Stimulated activated naive CD8-positive, alpha-beta T cell treated with anti-CD3 and anti-CD28 coated beads, Interleukin-15, amount 100 ng/mL, for 72 hours (primary cell): ENCODE data around the gene SLC13A2.
A peak's percentile ranks its signal among the peaks of the same experiment; 100 is the strongest.
"Not testable (repeated sequence)": the region's sequence is repeated elsewhere in the genome, so short reads cannot be mapped to it uniquely, and the experiment has no call there.

ENCODE experiments used
- ATAC-seq: fragments of 150-1000 bp; cut with Tn5 transposase; 2 replicates; pipeline ENCODE4 v1.10.0; 2021; ENCODE audit warnings: mild to moderate bottlenecking, moderate library complexity
- DNase-seq, 2 donors: peaks; one replicate each; pipeline ENCODE4 v3.0.0; 2021 to 2022
- H3K27ac Mint-ChIP-seq, 2 donors: one replicate each; pipeline ENCODE4 v1.8.0; 2022; ENCODE audit warnings: mild to moderate bottlenecking in 2 of 2, mixed read lengths in 2 of 2, moderate library complexity in 2 of 2
- H3K27me3 Mint-ChIP-seq: one replicate; pipeline ENCODE4 v1.8.0; 2022; ENCODE audit warnings: mixed read lengths
- H3K4me1 Mint-ChIP-seq: one replicate; pipeline ENCODE4 v1.8.0; 2022; ENCODE audit warnings: mild to moderate bottlenecking, mixed read lengths
- H3K4me3 Mint-ChIP-seq, 2 donors: one replicate each; pipeline ENCODE4 v1.8.0; 2022; ENCODE audit warnings: mild to moderate bottlenecking in 2 of 2, mixed read lengths in 2 of 2, moderate library complexity in 1 of 2
- H3K9me3 Mint-ChIP-seq, 2 donors: one replicate each; pipeline ENCODE4 v1.8.0; 2022; ENCODE audit warnings: mixed read lengths in 2 of 2

Gene SLC13A2

GRCh38 chr17:28473542-28473941, at the start of gene SLC13A2:
TSS of gene SLC13A2 (plus strand) at chr17:28473644. CDS start at chr17:28473713, 69 bp downstream.
- H3K9me3 Mint-ChIP-seq = no peaks in the 10 kb centered on the region
- no peak for ATAC-seq
- H3K4me3 Mint-ChIP-seq = no peak within 1 kb of the TSS
- peaks cover 16% of the 10 kb centered on the region for H3K4me1 Mint-ChIP-seq
- peak in 1 of 2 donors; percentile 4 for DNase-seq
- no peak within 1 kb of the TSS for H3K27ac Mint-ChIP-seq
- no peaks in the 10 kb centered on the region for H3K27me3 Mint-ChIP-seq

- H3K9me3 Mint-ChIP-seq = no peaks in the 10 kb centered on the region
- H3K4me1 Mint-ChIP-seq = no peaks in the 10 kb centered on the region
- H3K27me3 Mint-ChIP-seq = no peaks in the 10 kb centered on the region
- no peak for ATAC-seq
- H3K27ac Mint-ChIP-seq = no peak overlapping the region
- no peak for DNase-seq
- no peak overlapping the region for H3K4me3 Mint-ChIP-seq
Observed at GRCh38 chr17:28425206-28425605, 48.2 kb upstream of the SLC13A2 start.

- no peak for DNase-seq
- no peaks in the 10 kb centered on the region for H3K9me3 Mint-ChIP-seq
- peaks cover 5% of the 10 kb centered on the region for H3K27me3 Mint-ChIP-seq
- H3K27ac Mint-ChIP-seq = no peak overlapping the region
- no peak for ATAC-seq
- H3K4me3 Mint-ChIP-seq = no peak overlapping the region
- no peaks in the 10 kb centered on the region for H3K4me1 Mint-ChIP-seq
Observed at GRCh38 chr17:28426081-28426519, 47.3 kb upstream of the SLC13A2 start.

GRCh38 chr17:28427371-28427770, 46.1 kb upstream of the SLC13A2 start:
- no peaks in the 10 kb centered on the region for H3K9me3 Mint-ChIP-seq
- no peak overlapping the region for H3K4me3 Mint-ChIP-seq
- no peak for ATAC-seq
- H3K27me3 Mint-ChIP-seq = peaks cover 14% of the 10 kb centered on the region
- no peak overlapping the region for H3K27ac Mint-ChIP-seq
- no peaks in the 10 kb centered on the region for H3K4me1 Mint-ChIP-seq
- no peak for DNase-seq

GRCh38 chr17:28427982-28428381, 45.5 kb upstream of the SLC13A2 start:
- not testable (repeated sequence) for H3K4me3 Mint-ChIP-seq, H3K27ac Mint-ChIP-seq, ATAC-seq, H3K9me3 Mint-ChIP-seq, DNase-seq, H3K4me1 Mint-ChIP-seq
- peaks cover 17% of the 10 kb centered on the region for H3K27me3 Mint-ChIP-seq

GRCh38 chr17:28433721-28434120, 39.7 kb upstream of the SLC13A2 start:
- peaks cover 38% of the 10 kb centered on the region for H3K27me3 Mint-ChIP-seq
- H3K4me3 Mint-ChIP-seq = no peak overlapping the region
- H3K27ac Mint-ChIP-seq = no peak overlapping the region
- no peaks in the 10 kb centered on the region for H3K4me1 Mint-ChIP-seq
- ATAC-seq = no peak
- no peaks in the 10 kb centered on the region for H3K9me3 Mint-ChIP-seq
- DNase-seq = no peak

GRCh38 chr17:28434326-28434725, 39.1 kb upstream of the SLC13A2 start:
- not testable (repeated sequence) for DNase-seq, H3K4me3 Mint-ChIP-seq
- H3K27ac Mint-ChIP-seq = peak overlapping the region in 1 of 2 donors; percentile 67

GRCh38 chr17:28443901-28444638, 29.4 kb upstream of the SLC13A2 start:
- no peaks in the 10 kb centered on the region for H3K4me1 Mint-ChIP-seq
- H3K27me3 Mint-ChIP-seq = peaks cover 27% of the 10 kb centered on the region
- H3K9me3 Mint-ChIP-seq = no peaks in the 10 kb centered on the region
- no peak overlapping the region for H3K4me3 Mint-ChIP-seq
- ATAC-seq = no peak
- no peak overlapping the region for H3K27ac Mint-ChIP-seq
- DNase-seq = no peak

More at GRCh38 chr17:28434326-28434725, 39.1 kb upstream of the SLC13A2 start:
- H3K9me3 Mint-ChIP-seq, H3K4me1 Mint-ChIP-seq, ATAC-seq: not testable (repeated sequence)
- H3K27me3 Mint-ChIP-seq = peaks cover 38% of the 10 kb centered on the region

- no peak overlapping the region for H3K4me3 Mint-ChIP-seq
- ATAC-seq = no peak
- H3K4me1 Mint-ChIP-seq = no peaks in the 10 kb centered on the region
- no peak for DNase-seq
- peaks cover 22% of the 10 kb centered on the region for H3K27me3 Mint-ChIP-seq
- no peaks in the 10 kb centered on the region for H3K9me3 Mint-ChIP-seq
- H3K27ac Mint-ChIP-seq = no peak overlapping the region
Observed at GRCh38 chr17:28446716-28447395, 26.6 kb upstream of the SLC13A2 start.

- DNase-seq = no peak
Observed at GRCh38 chr17:28447396-28447760, 26.1 kb upstream of the SLC13A2 start.

GRCh38 chr17:28449859-28450258, 23.6 kb upstream of the SLC13A2 start:
- H3K9me3 Mint-ChIP-seq = no peaks in the 10 kb centered on the region
- no peaks in the 10 kb centered on the region for H3K4me1 Mint-ChIP-seq

More at GRCh38 chr17:28447396-28447760, 26.1 kb upstream of the SLC13A2 start:
- H3K4me1 Mint-ChIP-seq = no peaks in the 10 kb centered on the region
- H3K27ac Mint-ChIP-seq = no peak overlapping the region
- H3K27me3 Mint-ChIP-seq = peaks cover 25% of the 10 kb centered on the region
- H3K4me3 Mint-ChIP-seq = no peak overlapping the region
- ATAC-seq = no peak
- no peaks in the 10 kb centered on the region for H3K9me3 Mint-ChIP-seq

GRCh38 chr17:28457890-28458289, 15.6 kb upstream of the SLC13A2 start:
- DNase-seq (no peak), ATAC-seq (no peak)
- no peak overlapping the region for H3K27ac Mint-ChIP-seq

More at GRCh38 chr17:28449859-28450258, 23.6 kb upstream of the SLC13A2 start:
- ATAC-seq (no peak), DNase-seq (no peak)
- Mint-ChIP-seq H3K27me3 (peaks cover 19% of the 10 kb centered on the region), H3K4me3 (no peak overlapping the region), H3K27ac (no peak overlapping the region)

GRCh38 chr17:28458881-28459280, 14.6 kb upstream of the SLC13A2 start:
- not testable (repeated sequence) for H3K9me3 Mint-ChIP-seq, DNase-seq, H3K4me3 Mint-ChIP-seq, H3K4me1 Mint-ChIP-seq, H3K27ac Mint-ChIP-seq, H3K27me3 Mint-ChIP-seq, ATAC-seq

More at GRCh38 chr17:28457890-28458289, 15.6 kb upstream of the SLC13A2 start:
- Mint-ChIP-seq H3K4me1 (no peaks in the 10 kb centered on the region), H3K27me3 (no peaks in the 10 kb centered on the region), H3K9me3 (no peaks in the 10 kb centered on the region), H3K4me3 (no peak overlapping the region)

GRCh38 chr17:28460901-28461300, 12.5 kb upstream of the SLC13A2 start:
- ATAC-seq = no peak
- Mint-ChIP-seq H3K27me3 (peaks cover 9% of the 10 kb centered on the region), H3K27ac (no peak overlapping the region), H3K4me1 (no peaks in the 10 kb centered on the region), H3K4me3 (no peak overlapping the region), H3K9me3 (no peaks in the 10 kb centered on the region)
- DNase-seq = no peak

- Mint-ChIP-seq H3K4me1 (peaks cover 17% of the 10 kb centered on the region), H3K9me3 (no peaks in the 10 kb centered on the region), H3K27me3 (peaks cover 27% of the 10 kb centered on the region), H3K27ac (no peak overlapping the region), H3K4me3 (no peak overlapping the region)
- ATAC-seq (no peak), DNase-seq (no peak)
Observed at GRCh38 chr17:28466001-28466400, 7.4 kb upstream of the SLC13A2 start.

- H3K27ac Mint-ChIP-seq = no peak overlapping the region
- ATAC-seq (no peak), DNase-seq (no peak)
- H3K9me3 Mint-ChIP-seq = no peaks in the 10 kb centered on the region
- peaks cover 27% of the 10 kb centered on the region for H3K27me3 Mint-ChIP-seq
- peaks cover 17% of the 10 kb centered on the region for H3K4me1 Mint-ChIP-seq
- H3K4me3 Mint-ChIP-seq = no peak overlapping the region
Observed at GRCh38 chr17:28466521-28467048, 6.9 kb upstream of the SLC13A2 start.
